Stimulated activated CD8-positive, alpha-beta memory T cell treated with anti-CD3 and anti-CD28 coated beads, Interleukin-2, amount 100 ng/mL, for 1 hour (primary cell): ENCODE results near the gene NOLC1.

Source experiments
- DNase-seq, 2 donors: peaks; one replicate each; pipeline ENCODE4 v3.0.0-alpha.2; 2020; ENCODE audit warnings: low read depth in 2 of 2

The NOLC1 gene

DNA sequence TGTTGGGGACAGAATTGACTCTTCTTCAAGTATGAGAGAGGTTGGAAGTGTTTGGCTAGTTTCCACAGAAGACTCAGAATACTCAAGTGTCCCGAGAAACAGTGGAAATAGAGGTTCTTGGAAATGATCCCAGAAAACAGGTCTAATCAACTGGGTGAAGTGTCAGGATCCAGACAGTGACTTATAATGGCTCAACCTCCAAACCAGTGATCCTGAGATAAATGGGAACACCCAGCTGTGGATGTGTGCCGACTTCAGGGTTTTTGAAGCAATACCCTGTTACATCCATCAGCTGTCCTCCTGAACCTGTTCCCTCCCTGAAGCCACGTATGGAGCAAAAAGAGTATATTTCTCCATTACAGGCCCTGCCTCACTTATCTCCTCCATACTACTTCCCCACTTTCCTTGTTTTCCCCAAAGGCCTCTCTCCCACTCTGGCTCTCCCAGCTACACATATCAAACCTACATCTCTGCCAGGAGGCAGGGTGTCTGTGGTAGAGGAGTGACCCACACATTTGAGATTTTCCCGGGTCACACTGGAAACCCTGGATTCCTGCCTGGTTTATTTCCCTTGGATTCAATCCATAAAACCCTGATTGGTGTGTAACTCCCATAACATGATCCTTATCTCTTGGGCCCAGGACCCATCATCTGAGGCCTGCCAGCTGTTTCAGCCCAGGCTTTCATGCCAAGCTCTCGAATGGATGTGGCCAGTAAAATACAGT, 56.3 kb downstream of the NOLC1 start:
- no peak for DNase-seq

DNA sequence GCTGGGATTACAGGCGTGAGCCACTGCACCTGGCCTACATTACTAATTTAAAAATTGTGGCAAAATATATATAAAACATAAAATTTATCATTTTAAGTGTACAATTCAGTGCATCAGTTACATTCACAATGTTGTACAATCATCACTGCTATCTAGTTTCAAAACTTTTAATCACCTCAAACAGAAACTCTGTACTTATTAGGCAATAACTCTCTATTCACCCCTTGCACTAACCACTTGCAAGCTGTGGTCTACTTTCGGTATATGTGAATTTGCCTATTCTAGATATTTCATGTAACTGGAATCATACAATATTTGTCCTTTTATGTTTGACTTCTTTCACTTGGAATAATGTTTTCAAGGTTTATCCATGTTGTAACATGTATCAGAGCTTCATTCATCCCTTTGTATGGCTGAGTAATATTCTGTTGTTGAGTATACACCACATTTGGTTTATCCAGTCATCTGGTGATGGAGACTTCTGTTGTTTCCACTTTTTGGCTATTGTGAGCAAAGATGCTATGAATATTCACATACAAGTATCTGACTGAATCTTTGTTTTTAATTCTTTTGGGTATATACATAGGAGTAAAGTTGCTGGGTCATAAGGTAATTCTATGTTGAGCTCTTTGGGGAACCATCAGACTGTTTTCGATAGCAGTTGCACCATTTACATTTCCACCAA, 59.6 kb downstream of the NOLC1 start:
- DNase-seq, result no peak
